HepG2 (cell line): Measurements from ENCODE around the gene GLYR1. TPM values are rescaled to one million over a fixed set of nuclear protein-coding genes. Genes with fewer than 3 reads are reported as not detected.

Experiments
- CEBPG ChIP-seq: IDR thresholded peaks from 2 replicates; pipeline ENCODE4 v1.6.1; 2016
- MLX ChIP-seq: IDR thresholded peaks from 2 replicates; pipeline ENCODE4 v1.6.1; 2016
- MXD3 ChIP-seq: IDR thresholded peaks from 2 replicates; pipeline ENCODE4 v1.6.1; 2016; ENCODE audit warnings: mild to moderate bottlenecking, missing biosample characterization, missing genetic modification reagents
- NR1H2 ChIP-seq: sonication (generic); formaldehyde crosslinking; IDR thresholded peaks from 2 replicates; pipeline ENCODE4 v1.8.1; 2022; ENCODE audit warnings: low read depth, missing genetic modification reagents, borderline replicate concordance
- PBX2 ChIP-seq: IDR thresholded peaks from 2 replicates; pipeline ENCODE4 v1.6.1; 2016; ENCODE audit warnings: control low read depth
- SAP130 ChIP-seq: IDR thresholded peaks from 2 replicates; pipeline ENCODE4 v1.6.1; 2016; ENCODE audit warnings: low read depth
- SOX6 ChIP-seq, 2 experiments: fragments of 450-650 bp in 1 of 2; sonication (generic) in 1 of 2; formaldehyde crosslinking in 1 of 2; IDR thresholded peaks; 2 replicates each; pipeline versions ENCODE4 v1.4.0 to v1.6.1; 2017 to 2020; ENCODE audit warnings: antibody characterized with exemption in 1 of 2, mild to moderate bottlenecking in 1 of 2, missing genetic modification reagents in 1 of 2
- TBL1XR1 ChIP-seq: fragments of 150-350 bp; IDR thresholded peaks from 2 replicates; pipeline ENCODE4 v1.6.1; 2014; ENCODE audit warnings: borderline replicate concordance, low read length; ENCODE audit not compliant: partially characterized antibody
- TFAP4 ChIP-seq: sonication (generic); IDR thresholded peaks from 2 replicates; pipeline ENCODE4 v1.6.1; 2016; ENCODE audit warnings: low read depth, borderline replicate concordance
- ZFP90 ChIP-seq: sonication (generic); formaldehyde crosslinking; IDR thresholded peaks from 2 replicates; pipeline ENCODE4 v1.8.0; 2022; ENCODE audit warnings: missing genetic modification reagents, mild to moderate bottlenecking, inconsistent platforms, borderline replicate concordance
- ZNF101 ChIP-seq: sonication (generic); formaldehyde crosslinking; IDR thresholded peaks from 2 replicates; pipeline ENCODE4 v1.4.0; 2020; ENCODE audit warnings: mild to moderate bottlenecking, low read depth, missing genetic modification reagents, borderline replicate concordance
- ZNF143 ChIP-seq: sonication (generic); formaldehyde crosslinking; IDR thresholded peaks from 2 replicates; pipeline ENCODE4 v1.4.0; 2020; ENCODE audit warnings: missing genetic modification reagents
- ZNF326 ChIP-seq: sonication (generic); formaldehyde crosslinking; IDR thresholded peaks from 2 replicates; pipeline ENCODE4 v1.4.0; 2020; ENCODE audit warnings: missing genetic modification reagents, borderline replicate concordance
- ZNF563 ChIP-seq: sonication (generic); formaldehyde crosslinking; IDR thresholded peaks from 2 replicates; pipeline ENCODE4 v1.8.0; 2022; ENCODE audit warnings: mild to moderate bottlenecking, moderate library complexity, missing genetic modification reagents
- ZNF567 ChIP-seq: sonication (generic); formaldehyde crosslinking; IDR thresholded peaks from 2 replicates; pipeline ENCODE4 v1.8.1; 2023; ENCODE audit warnings: mild to moderate bottlenecking, missing genetic modification reagents, borderline replicate concordance
- ZNF678 ChIP-seq: sonication (generic); formaldehyde crosslinking; IDR thresholded peaks from 2 replicates; pipeline ENCODE4 v1.4.0; 2020; ENCODE audit warnings: mild to moderate bottlenecking, missing genetic modification reagents
- ZNF850 ChIP-seq: sonication (generic); formaldehyde crosslinking; conservative IDR thresholded peaks from 2 replicates; pipeline ENCODE4 v1.9.0; 2021; ENCODE audit warnings: mild to moderate bottlenecking, missing genetic modification reagents
- polyA plus RNA-seq, 8 experiments: library from polyadenylated mRNA; depleted of rRNA in 3 of 8; stranded (reverse) in 7 of 8; unstranded in 1 of 8; fragments of >200 nt; fragmentation: Illumina TruSeq in 4 of 8; extraction: Trizol in 4 of 8; gene quantifications; 2 replicates each; pipeline versions ENCODE4 v1.2.1 to v1.2.3, GENCODE V29; 2011 to 2016; ENCODE audit warnings: low read depth in 4 of 8, missing spikeins in 1 of 8, mixed read lengths in 1 of 8; ENCODE audit not compliant: insufficient read depth in 1 of 8
- total RNA-seq, 5 experiments: library from RNA; depleted of rRNA; stranded (reverse); fragments of >200 nt; fragmentation: Illumina TruSeq; extraction: Trizol; gene quantifications; 2 replicates each; pipeline ENCODE4 v1.2.3, GENCODE V29; 2016; ENCODE audit warnings: low read depth in 1 of 5
- TF ChIP-seq, protein P1 (sequence below): sonication (generic); formaldehyde crosslinking; IDR thresholded peaks from 2 replicates; pipeline ENCODE4 v1.4.0; 2020; ENCODE audit warnings: missing genetic modification reagents, low read depth, mild to moderate bottlenecking, borderline replicate concordance
- TF ChIP-seq, protein P2 (sequence below), 2 experiments: sonication (generic) in 1 of 2; formaldehyde crosslinking in 1 of 2; IDR thresholded peaks; 2 replicates each; pipeline versions ENCODE4 v1.6.1 to v1.9.0; 2014 to 2022; ENCODE audit warnings: antibody characterized with exemption in 1 of 2, borderline replicate concordance in 1 of 2, inconsistent platforms in 1 of 2, low read depth in 1 of 2, missing genetic modification reagents in 1 of 2

GLYR1 gene
- total and polyA plus RNA-seq, 2 of the 13 experiments (the other 11 are each of a cell fraction or from before 2014, with no cell fraction given): 28.3 to 48.7 TPM

GRCh38 chr16:4847774-4848587 is 893 bp upstream of the GLYR1 start (continued):
- TF ChIP-seq, protein P1, sequence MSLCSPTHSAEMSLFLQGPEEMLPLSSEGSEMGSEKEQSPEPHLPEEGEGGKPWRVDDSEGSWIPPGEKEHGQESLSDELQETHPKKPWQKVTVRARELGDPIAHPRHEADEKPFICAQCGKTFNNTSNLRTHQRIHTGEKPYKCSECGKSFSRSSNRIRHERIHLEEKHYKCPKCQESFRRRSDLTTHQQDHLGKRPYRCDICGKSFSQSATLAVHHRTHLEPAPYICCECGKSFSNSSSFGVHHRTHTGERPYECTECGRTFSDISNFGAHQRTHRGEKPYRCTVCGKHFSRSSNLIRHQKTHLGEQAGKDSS (CRISPR knock-in tag): no peak
- TF ChIP-seq MLX (CRISPR knock-in tag) (no peak), ZNF143 (CRISPR knock-in tag) (no peak), CEBPG (CRISPR knock-in tag) (no peak), NR1H2 (CRISPR knock-in tag) (no peak), MXD3 (CRISPR knock-in tag) (no peak), ZNF326 (CRISPR knock-in tag) (no peak), ZNF678 (CRISPR knock-in tag) (no peak), TBL1XR1 (no peak), TFAP4 (peak; percentile 46; the same call in 1 of the 2 replicates), SOX6 (IDR thresholded peaks at IDR 0.05) (no peak), SOX6 (CRISPR knock-in tag; IDR thresholded peaks at IDR 0.05) (no peak), ZNF101 (CRISPR knock-in tag) (no peak), ZNF850 (CRISPR knock-in tag) (no peak), SAP130 (CRISPR knock-in tag) (peak; percentile 70), ZNF567 (CRISPR knock-in tag) (no peak), PBX2 (no peak), ZNF563 (CRISPR knock-in tag) (peak; percentile 68), ZFP90 (no peak)
- TF ChIP-seq, protein P2, sequence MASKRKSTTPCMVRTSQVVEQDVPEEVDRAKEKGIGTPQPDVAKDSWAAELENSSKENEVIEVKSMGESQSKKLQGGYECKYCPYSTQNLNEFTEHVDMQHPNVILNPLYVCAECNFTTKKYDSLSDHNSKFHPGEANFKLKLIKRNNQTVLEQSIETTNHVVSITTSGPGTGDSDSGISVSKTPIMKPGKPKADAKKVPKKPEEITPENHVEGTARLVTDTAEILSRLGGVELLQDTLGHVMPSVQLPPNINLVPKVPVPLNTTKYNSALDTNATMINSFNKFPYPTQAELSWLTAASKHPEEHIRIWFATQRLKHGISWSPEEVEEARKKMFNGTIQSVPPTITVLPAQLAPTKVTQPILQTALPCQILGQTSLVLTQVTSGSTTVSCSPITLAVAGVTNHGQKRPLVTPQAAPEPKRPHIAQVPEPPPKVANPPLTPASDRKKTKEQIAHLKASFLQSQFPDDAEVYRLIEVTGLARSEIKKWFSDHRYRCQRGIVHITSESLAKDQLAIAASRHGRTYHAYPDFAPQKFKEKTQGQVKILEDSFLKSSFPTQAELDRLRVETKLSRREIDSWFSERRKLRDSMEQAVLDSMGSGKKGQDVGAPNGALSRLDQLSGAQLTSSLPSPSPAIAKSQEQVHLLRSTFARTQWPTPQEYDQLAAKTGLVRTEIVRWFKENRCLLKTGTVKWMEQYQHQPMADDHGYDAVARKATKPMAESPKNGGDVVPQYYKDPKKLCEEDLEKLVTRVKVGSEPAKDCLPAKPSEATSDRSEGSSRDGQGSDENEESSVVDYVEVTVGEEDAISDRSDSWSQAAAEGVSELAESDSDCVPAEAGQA (IDR thresholded peaks at IDR 0.05; ENCODE audit: low read depth): no peak
- TF ChIP-seq, protein P2 (CRISPR knock-in tag; IDR thresholded peaks at IDR 0.05; ENCODE audit: borderline replicate concordance): no peak
